Smooth muscle cell (in vitro differentiated cells): Measurements from ENCODE around the gene SH3D19. TPM values are rescaled to one million over a fixed set of nuclear protein-coding genes. Genes with fewer than 3 reads are reported as not detected.

ENCODE experiments used
- DNase-seq: peaks from one replicate; lab custom pipeline; 2025; ENCODE audit not compliant: unreplicated experiment; lab: John Stamatoyannopoulos, UW
- H2AFZ ChIP-seq: fragments of 200-600 bp; sonication (generic); 2 replicates; pipeline ENCODE4 v1.6.0; 2016; ENCODE audit warnings: antibody characterized with exemption, low read depth, mild to moderate bottlenecking
- H3F3A ChIP-seq: fragments of 200-600 bp; sonication (generic); 2 replicates; pipeline ENCODE4 v1.6.0; 2017; ENCODE audit warnings: antibody characterized with exemption, low read depth
- H3K27ac ChIP-seq: fragments of 200-600 bp; sonication (generic); 2 replicates; pipeline ENCODE4 v1.5.1; 2016; ENCODE audit warnings: low read depth, mild to moderate bottlenecking
- H3K27me3 ChIP-seq: fragments of 200-600 bp; sonication (generic); 2 replicates; pipeline ENCODE4 v1.6.1; 2016; ENCODE audit warnings: low read depth, mild to moderate bottlenecking
- H3K36me3 ChIP-seq: fragments of 200-600 bp; sonication (generic); 2 replicates; pipeline ENCODE4 v1.5.1; 2016; ENCODE audit warnings: low read depth
- H3K4me1 ChIP-seq: fragments of 200-600 bp; sonication (generic); 2 replicates; pipeline ENCODE4 v1.5.1; 2016; ENCODE audit warnings: low read depth
- H3K4me2 ChIP-seq: fragments of 200-600 bp; sonication (generic); 2 replicates; pipeline ENCODE4 v1.6.0; 2016; ENCODE audit warnings: mild to moderate bottlenecking
- H3K4me3 ChIP-seq: fragments of 200-600 bp; sonication (generic); 2 replicates; pipeline ENCODE4 v1.5.1; 2016; ENCODE audit warnings: mild to moderate bottlenecking
- H3K79me2 ChIP-seq: fragments of 200-600 bp; sonication (generic); 2 replicates; pipeline ENCODE4 v1.6.0; 2016; ENCODE audit warnings: low read depth, mild to moderate bottlenecking
- H3K9ac ChIP-seq: fragments of 200-600 bp; sonication (generic); 2 replicates; pipeline ENCODE4 v1.6.0; 2016; ENCODE audit warnings: low read depth
- H3K9me3 ChIP-seq: fragments of 200-600 bp; sonication (generic); replicated peaks from 2 replicates; pipeline ENCODE4 v1.5.1; 2016; ENCODE audit warnings: low read depth
- H4K20me1 ChIP-seq: fragments of 200-600 bp; sonication (generic); 2 replicates; pipeline ENCODE4 v1.6.0; 2016; ENCODE audit warnings: low read depth
- WGBS: methylation state at CpG from one replicate; pipeline ENCODE4 v1.1.7; 2016; ENCODE audit warnings: low lambda C conversion rate; 5-methylcytosine and 5-hydroxymethylcytosine counted together
- polyA plus RNA-seq: library from polyadenylated mRNA; unstranded; fragments of >200 nt; fragmentation: Nextera tagmentation; extraction: Ambion mirVana; gene quantifications from 2 replicates; pipeline ENCODE4 v1.2.1, GENCODE V29; 2016
- total RNA-seq: library from RNA; depleted of rRNA; stranded (reverse); fragments of >200 nt; gene quantifications from 2 replicates; pipeline ENCODE4 v1.2.3, GENCODE V29; 2014
- TF ChIP-seq, protein P1 (sequence below): fragments of 200-600 bp; sonication (generic); IDR thresholded peaks from 2 replicates; pipeline ENCODE4 v1.5.1; 2017; ENCODE audit warnings: borderline replicate concordance, mild to moderate bottlenecking, antibody characterized with exemption; ENCODE audit not compliant: insufficient read depth, poor library complexity, severe bottlenecking

SH3D19 gene
- total and polyA plus RNA-seq, 2 experiments from 2014 or later: 7.9 to 20.3 TPM

- H3K4me2 ChIP-seq: no peak overlapping the region
- no peaks in the 10 kb centered on the region for H3F3A ChIP-seq
- H3K4me3 ChIP-seq: no peak overlapping the region
- no peaks in the 10 kb centered on the region for H4K20me1 ChIP-seq
- TF ChIP-seq, protein P1, sequence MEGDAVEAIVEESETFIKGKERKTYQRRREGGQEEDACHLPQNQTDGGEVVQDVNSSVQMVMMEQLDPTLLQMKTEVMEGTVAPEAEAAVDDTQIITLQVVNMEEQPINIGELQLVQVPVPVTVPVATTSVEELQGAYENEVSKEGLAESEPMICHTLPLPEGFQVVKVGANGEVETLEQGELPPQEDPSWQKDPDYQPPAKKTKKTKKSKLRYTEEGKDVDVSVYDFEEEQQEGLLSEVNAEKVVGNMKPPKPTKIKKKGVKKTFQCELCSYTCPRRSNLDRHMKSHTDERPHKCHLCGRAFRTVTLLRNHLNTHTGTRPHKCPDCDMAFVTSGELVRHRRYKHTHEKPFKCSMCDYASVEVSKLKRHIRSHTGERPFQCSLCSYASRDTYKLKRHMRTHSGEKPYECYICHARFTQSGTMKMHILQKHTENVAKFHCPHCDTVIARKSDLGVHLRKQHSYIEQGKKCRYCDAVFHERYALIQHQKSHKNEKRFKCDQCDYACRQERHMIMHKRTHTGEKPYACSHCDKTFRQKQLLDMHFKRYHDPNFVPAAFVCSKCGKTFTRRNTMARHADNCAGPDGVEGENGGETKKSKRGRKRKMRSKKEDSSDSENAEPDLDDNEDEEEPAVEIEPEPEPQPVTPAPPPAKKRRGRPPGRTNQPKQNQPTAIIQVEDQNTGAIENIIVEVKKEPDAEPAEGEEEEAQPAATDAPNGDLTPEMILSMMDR: no peak
- peaks cover 9% of the 10 kb centered on the region for H3K79me2 ChIP-seq
- DNase-seq: no peak
- 89% methylated on average over 6 of the region's 6 CpGs for WGBS
- peak overlapping the region; percentile 12 for H3K27ac ChIP-seq
- no peak overlapping the region for H3K9ac ChIP-seq
- H2AFZ ChIP-seq: no peak overlapping the region
- H3K9me3 ChIP-seq: no peaks in the 10 kb centered on the region
- no peaks in the 10 kb centered on the region for H3K36me3 ChIP-seq
- H3K4me1 ChIP-seq: peaks cover 7% of the 10 kb centered on the region
- H3K27me3 ChIP-seq: no peaks in the 10 kb centered on the region
These were observed 11.9 kb downstream of the SH3D19 start for GRCh38 chr4:151313306-151314009.

DNA sequence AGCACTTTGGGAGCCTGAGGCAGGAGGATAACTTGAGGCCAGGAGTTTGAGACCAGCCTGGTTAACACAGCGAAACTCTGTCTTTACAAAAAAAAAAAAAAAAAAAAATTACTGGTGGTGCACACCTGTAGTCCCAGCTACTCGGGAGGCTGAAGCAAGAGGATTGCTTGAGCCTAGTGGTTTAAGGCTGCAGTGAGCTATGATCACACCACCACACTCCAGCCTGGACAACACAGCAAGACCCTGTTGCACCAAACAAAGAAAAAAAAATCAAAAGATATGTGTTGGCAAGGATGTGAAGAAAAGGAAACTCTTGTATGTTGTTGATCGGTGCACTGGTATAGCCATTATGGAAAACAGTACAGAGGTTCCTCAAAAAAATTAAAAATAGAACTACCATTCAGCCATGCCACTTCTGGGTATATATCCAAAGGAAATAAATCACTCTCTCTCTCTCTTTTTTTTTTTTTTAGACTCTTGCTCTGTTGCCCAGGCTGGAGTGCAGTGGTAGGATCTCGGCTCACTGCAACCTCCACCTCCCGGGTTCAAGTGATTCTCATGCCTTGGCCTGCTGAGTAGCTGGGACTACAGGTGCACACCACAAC lies 15.2 kb downstream of the SH3D19 start:
- H3F3A ChIP-seq: no peaks in the 10 kb centered on the region
- no peaks in the 10 kb centered on the region for H4K20me1 ChIP-seq
- TF ChIP-seq, protein P1: no peak
- H3K4me3 ChIP-seq: no peak overlapping the region
- H3K27ac ChIP-seq: no peak overlapping the region
- H3K9ac ChIP-seq: no peak overlapping the region
- no peaks in the 10 kb centered on the region for H3K36me3 ChIP-seq
- DNase-seq: no peak
- H3K9me3 ChIP-seq: no peaks in the 10 kb centered on the region
- H3K4me1 ChIP-seq: peaks cover 7% of the 10 kb centered on the region
- no peak overlapping the region for H3K4me2 ChIP-seq
- H2AFZ ChIP-seq: no peak overlapping the region
- peaks cover 6% of the 10 kb centered on the region for H3K79me2 ChIP-seq
- over 99% methylated on average over 5 of the region's 5 CpGs for WGBS
- no peaks in the 10 kb centered on the region for H3K27me3 ChIP-seq

- peaks cover 6% of the 10 kb centered on the region for H3K79me2 ChIP-seq
These were observed 20.6 kb downstream of the SH3D19 start for GRCh38 chr4:151304755-151305154.

More at GRCh38 chr4:151304755-151305154, 20.6 kb downstream of the SH3D19 start:
- H4K20me1 ChIP-seq: no peaks in the 10 kb centered on the region
- H3K4me2 ChIP-seq: no peak overlapping the region
- H3K9me3 ChIP-seq: no peaks in the 10 kb centered on the region
- H3K4me3 ChIP-seq: no peak overlapping the region
- H3K27me3 ChIP-seq: no peaks in the 10 kb centered on the region
- TF ChIP-seq, protein P1: no peak
- H3K27ac ChIP-seq: peak overlapping the region; percentile 14
- peaks cover 4% of the 10 kb centered on the region for H3F3A ChIP-seq
- H3K9ac ChIP-seq: no peak overlapping the region
- no peaks in the 10 kb centered on the region for H3K36me3 ChIP-seq
- H2AFZ ChIP-seq: no peak overlapping the region
- no peaks in the 10 kb centered on the region for H3K4me1 ChIP-seq
- DNase-seq: no peak
